HCT116 (cell line): ENCODE data around the gene NSD2.

ENCODE experiments used
- POLR2AphosphoS5 ChIP-seq: IDR thresholded peaks from 2 replicates; pipeline ENCODE4 v1.6.1; 2011; ENCODE audit warnings: mild to moderate bottlenecking, low read depth, low read length, moderate library complexity
- ZFX ChIP-seq: fragments of 450-650 bp; IDR thresholded peaks from 2 replicates; pipeline ENCODE4 v1.6.1; 2017

DNA sequence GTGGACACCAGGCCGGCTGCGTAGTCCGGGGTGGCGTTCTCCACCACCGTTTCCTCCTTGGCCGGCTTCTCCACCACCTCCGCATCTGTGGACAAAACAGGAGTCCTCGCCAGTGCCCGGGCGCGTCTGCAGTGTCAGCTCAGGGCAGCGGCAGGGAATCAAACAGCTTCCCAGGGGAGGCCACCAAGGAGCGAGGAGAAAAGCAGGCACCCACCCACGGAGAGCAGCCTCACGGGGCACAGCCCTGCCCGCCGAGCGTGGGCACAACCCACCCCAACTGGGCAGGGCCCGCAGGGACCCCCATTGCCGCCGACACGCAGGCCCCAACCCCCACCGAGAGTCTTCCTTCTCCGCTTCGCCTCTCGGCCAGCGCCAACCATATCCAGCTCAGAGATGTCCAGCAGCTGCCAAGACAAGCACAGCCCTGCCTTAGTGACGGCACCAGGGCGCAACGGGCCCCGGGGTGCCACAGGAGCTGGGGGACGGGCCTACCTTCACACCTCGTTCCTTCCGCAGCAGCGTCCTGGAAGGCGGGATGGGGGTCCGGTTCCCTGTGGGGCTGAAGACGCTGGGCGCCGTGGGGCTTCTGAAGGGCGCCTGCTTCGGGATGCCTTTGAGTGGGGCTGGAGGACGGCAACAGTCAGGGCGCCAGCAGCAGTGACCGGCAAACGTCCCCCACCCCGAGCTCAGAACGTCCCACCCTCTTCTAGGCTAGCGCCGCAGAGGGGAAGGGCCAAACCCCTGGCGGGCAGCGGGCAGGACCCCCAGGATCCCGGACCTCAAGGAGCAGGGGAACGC lies 114.8 kb downstream of the NSD2 start:
- no peak for TF ChIP-seq ZFX
- no peak for TF ChIP-seq POLR2AphosphoS5
